IMR-90 (cell line): ENCODE data around the gene IGLON5. TPM values are rescaled to one million over a fixed set of nuclear protein-coding genes. Genes with fewer than 3 reads are reported as not detected.

Experiments used
- ATAC-seq: fragments of 200-7000 bp; cut with Tn5 transposase; 2 replicates; pipeline ENCODE4 v1.9.1; 2020; ENCODE audit warnings: low read depth, mild to moderate bottlenecking, moderate library complexity
- BruUV-seq: library from RNA; stranded (reverse); fragments of 400-500 nt; replicated peaks from 2 replicates; lab custom pipeline; 2021; lab: Mats Ljungman, UMichigan
- CTCF ChIA-PET: fragments of 300-600 bp; formaldehyde crosslinking; extraction: SDS; loops from one replicate; lab custom pipeline; 2021; ENCODE audit warnings: antibody characterized with exemption; lab: Yijun Ruan, JAX
- POLR2A ChIA-PET: fragments of 300-600 bp; sonication (Branson Sonifier 250); formaldehyde crosslinking; loops from one replicate; lab custom pipeline; 2022; ENCODE audit warnings: antibody characterized with exemption; ENCODE audit not compliant: unreplicated experiment; lab: Charles Lee
- DNase-seq: peaks from one replicate; pipeline ENCODE4 v3.0.0; 2013
- H2AFZ ChIP-seq: replicated peaks from 2 replicates; pipeline ENCODE3; 2013; ENCODE audit warnings: low read length, mild to moderate bottlenecking; ENCODE audit not compliant: poor library complexity
- H2AK5ac ChIP-seq: 2 replicates; pipeline ENCODE4 v1.6.1; 2013; ENCODE audit warnings: low read depth, low read length, inconsistent platforms
- H2AK9ac ChIP-seq: replicated peaks from 2 replicates; pipeline ENCODE3; 2013; ENCODE audit warnings: mild to moderate bottlenecking, low read depth, low read length, moderate library complexity; ENCODE audit not compliant: poor library complexity
- H2BK120ac ChIP-seq: 2 replicates; pipeline ENCODE4 v1.6.1; 2013; ENCODE audit warnings: low read depth, low read length, inconsistent platforms
- H2BK15ac ChIP-seq: 3 replicates; pipeline ENCODE4 v1.6.1; 2013; ENCODE audit warnings: low read depth, low read length, inconsistent platforms
- H2BK20ac ChIP-seq: 2 replicates; pipeline ENCODE4 v1.6.1; 2013; ENCODE audit warnings: low read depth, mild to moderate bottlenecking, inconsistent platforms, low read length, moderate library complexity
- H2BK5ac ChIP-seq: 2 replicates; pipeline ENCODE4 v1.6.1; 2013; ENCODE audit warnings: mild to moderate bottlenecking, low read depth, low read length, inconsistent platforms; ENCODE audit not compliant: poor library complexity, severe bottlenecking
- H3K14ac ChIP-seq: replicated peaks from 2 replicates; pipeline ENCODE4 v1.6.1; 2013; ENCODE audit warnings: low read depth, low read length, inconsistent platforms
- H3K18ac ChIP-seq: 2 replicates; pipeline ENCODE4 v1.6.1; 2013; ENCODE audit warnings: low read depth, low read length, control low read depth
- H3K23ac ChIP-seq: 2 replicates; pipeline ENCODE4 v1.6.1; 2013; ENCODE audit warnings: low read depth, low read length, inconsistent platforms
- H3K27ac ChIP-seq: 2 replicates; pipeline ENCODE4 v1.5.1; 2013; ENCODE audit warnings: mild to moderate bottlenecking, control low read depth, low read length; ENCODE audit not compliant: insufficient read depth
- H3K27me3 ChIP-seq: 2 replicates; pipeline ENCODE4 v1.6.1; 2013; ENCODE audit warnings: low read length; ENCODE audit not compliant: control insufficient read depth, insufficient read depth
- H3K36me3 ChIP-seq: 2 replicates; pipeline ENCODE4 v1.6.1; 2013; ENCODE audit warnings: low read length, mixed read lengths; ENCODE audit not compliant: control insufficient read depth, insufficient read depth
- H3K4ac ChIP-seq: 2 replicates; pipeline ENCODE4 v1.6.1; 2013; ENCODE audit warnings: low read depth, low read length, inconsistent platforms
- H3K4me1 ChIP-seq: 2 replicates; pipeline ENCODE4 v1.6.1; 2013; ENCODE audit warnings: low read length, mixed read lengths; ENCODE audit not compliant: control insufficient read depth, insufficient read depth
- H3K4me2 ChIP-seq: 2 replicates; pipeline ENCODE4 v1.6.1; 2013; ENCODE audit warnings: low read depth, mild to moderate bottlenecking, control low read depth, low read length, moderate library complexity
- H3K4me3 ChIP-seq: 2 replicates; pipeline ENCODE4 v1.5.1; 2013; ENCODE audit warnings: low read depth, mild to moderate bottlenecking, control low read depth, low read length, moderate library complexity; ENCODE audit not compliant: insufficient read depth
- H3K56ac ChIP-seq: 2 replicates; pipeline ENCODE4 v1.6.1; 2013; ENCODE audit warnings: low read length, inconsistent platforms; ENCODE audit not compliant: insufficient read depth; ENCODE audit errors: extremely low read depth
- H3K79me1 ChIP-seq, 2 experiments: 2 replicates each; pipeline ENCODE4 v1.6.1; 2013; ENCODE audit warnings: low read length in 2 of 2, inconsistent platforms in 1 of 2, low read depth in 1 of 2
- H3K9ac ChIP-seq: 2 replicates; pipeline ENCODE4 v1.6.1; 2013; ENCODE audit warnings: low read depth, low read length, control low read depth
- H3K9me1 ChIP-seq: 2 replicates; pipeline ENCODE4 v1.6.1; 2013; ENCODE audit warnings: low read length, inconsistent platforms; ENCODE audit not compliant: insufficient read depth
- H3K9me3 ChIP-seq: 2 replicates; pipeline ENCODE4 v1.6.1; 2013; ENCODE audit warnings: low read length; ENCODE audit not compliant: control insufficient read depth, insufficient read depth
- H4K20me1 ChIP-seq: 2 replicates; pipeline ENCODE4 v1.6.1; 2013; ENCODE audit warnings: low read length, inconsistent platforms; ENCODE audit not compliant: insufficient read depth
- H4K5ac ChIP-seq: 2 replicates; pipeline ENCODE4 v1.6.1; 2013; ENCODE audit warnings: mild to moderate bottlenecking, low read depth, low read length, control low read depth
- H4K8ac ChIP-seq, 2 experiments: 2 replicates each; pipeline ENCODE4 v1.6.1; 2013; ENCODE audit warnings: low read depth in 2 of 2, low read length in 2 of 2, control low read depth in 1 of 2, inconsistent platforms in 1 of 2
- H4K91ac ChIP-seq: 2 replicates; pipeline ENCODE4 v1.6.1; 2013; ENCODE audit warnings: low read depth, low read length, inconsistent platforms; ENCODE audit not compliant: insufficient read depth
- ELK1 ChIP-seq: fragments of 150-350 bp; IDR thresholded peaks from 2 replicates; pipeline ENCODE4 v1.6.1; 2016; ENCODE audit warnings: low read depth, mild to moderate bottlenecking, low read length, moderate library complexity, borderline replicate concordance
- MXI1 ChIP-seq: IDR thresholded peaks from 2 replicates; pipeline ENCODE4 v1.6.1; 2012; ENCODE audit warnings: low read depth, mild to moderate bottlenecking, low read length, moderate library complexity, borderline replicate concordance
- NFE2L2 ChIP-seq: fragments of 150-350 bp; IDR thresholded peaks from 2 replicates; pipeline ENCODE4 v1.6.1; 2016; ENCODE audit warnings: low read depth, mild to moderate bottlenecking, low read length
- POLR2A ChIP-seq: IDR thresholded peaks from 2 replicates; pipeline ENCODE4 v1.6.1; 2012; ENCODE audit warnings: mild to moderate bottlenecking, low read depth, low read length
- SMC3 ChIP-seq: fragments of 150-350 bp; IDR thresholded peaks from 2 replicates; pipeline ENCODE4 v1.6.1; 2016; ENCODE audit warnings: low read depth, mild to moderate bottlenecking, antibody characterized with exemption, low read length, moderate library complexity
- WGBS, 2 experiments: methylation state at CpG; one replicate each; pipeline versions ENCODE4 v1.1.5 to v1.1.7; 2013; ENCODE audit warnings: missing lambda C conversion rate in 2 of 2; ENCODE audit not compliant: insufficient read length in 1 of 2; ENCODE audit errors: extremely low coverage in 2 of 2; 5-methylcytosine and 5-hydroxymethylcytosine counted together
- dilution Hi-C: fragments of 300-500 bp; cut with HindIII; formaldehyde crosslinking; loops from one replicate; pipeline ENCODE4 v1.14.3; 2018; ENCODE audit warnings: low sequenced_read_pairs; ENCODE audit not compliant: unreplicated experiment
- in situ Hi-C: fragments of 300-500 bp; cut with MboI; formaldehyde crosslinking; loops from 3 replicates; pipeline ENCODE4 v1.14.3; 2019; ENCODE audit warnings: low sequenced_read_pairs, inconsistent platforms, mixed read lengths
- intact Hi-C: fragments of 100-400 bp; cut with micrococcal nuclease; formaldehyde crosslinking; loops from 2 replicates; pipeline ENCODE4 v1.10.0; 2022
- polyA plus RNA-seq, 3 experiments: library from polyadenylated mRNA; depleted of rRNA; stranded (reverse); fragments of >200 nt; gene quantifications; 2 replicates each; pipeline ENCODE4 v1.2.3, GENCODE V29; 2012; ENCODE audit warnings: low replicate concordance in 1 of 3
- total RNA-seq: library from RNA; depleted of rRNA; stranded (reverse); fragments of >200 nt; gene quantifications from 2 replicates; pipeline ENCODE4 v1.2.3, GENCODE V29; 2012

The IGLON5 gene
- total and polyA plus RNA-seq, 2 of the 4 experiments (the other 2 are of a cell fraction), result not detected

- ChIA-PET POLR2A (no interaction called here), CTCF (no interaction called here)
- dilution Hi-C loops, result no loop called here
These were observed 44.8 kb downstream of the IGLON5 start for GRCh38 chr19:51356159-51356801.

More at GRCh38 chr19:51356159-51356801, 44.8 kb downstream of the IGLON5 start:
- H3K9ac ChIP-seq, result no peak overlapping the region
- no peak for DNase-seq
- no peak overlapping the region for H3K14ac ChIP-seq
- no peak overlapping the region for H4K8ac ChIP-seq
- no peak overlapping the region for H2AK9ac ChIP-seq
- no peak overlapping the region for H3K4ac ChIP-seq
- no peaks in the 10 kb centered on the region for H3K9me3 ChIP-seq
- H2AFZ ChIP-seq, result no peak overlapping the region
- H3K4me2 ChIP-seq, result no peak overlapping the region
- H3K27ac ChIP-seq, result no peak overlapping the region
- H4K20me1 ChIP-seq, result peaks cover 3% of the 10 kb centered on the region
- H2BK15ac ChIP-seq, result no peak overlapping the region
- no peak for ATAC-seq
- no peak for TF ChIP-seq NFE2L2
- TF ChIP-seq SMC3, result no peak
- no peak for TF ChIP-seq MXI1
- no peak for TF ChIP-seq ELK1
- no peak for TF ChIP-seq POLR2A
- H3K23ac ChIP-seq, result no peak overlapping the region
- no peak overlapping the region for H2BK120ac ChIP-seq
- no TSS peak for BruUV-seq
- in situ Hi-C loops, result no loop called here
- no peaks in the 10 kb centered on the region for H3K9me1 ChIP-seq
- H3K79me1 ChIP-seq, result peaks cover 5 to 6% of the 10 kb centered on the region in 2 experiments; a peak in 2 of 4 replicates
- H2BK20ac ChIP-seq, result no peak overlapping the region
- H4K91ac ChIP-seq, result no peak overlapping the region; the same call in 1 of the 2 replicates
- no peak overlapping the region for H3K4me3 ChIP-seq
- H3K36me3 ChIP-seq, result peaks cover 7% of the 10 kb centered on the region; the same call in 1 of the 2 replicates
- no peaks in the 10 kb centered on the region for H3K27me3 ChIP-seq
- no CpG with 5 or more reads among the region's 10 CpGs for WGBS, 2 experiments
- no peak overlapping the region for H4K5ac ChIP-seq
- no peak overlapping the region for H2AK5ac ChIP-seq
- no peak overlapping the region for H3K18ac ChIP-seq
- H3K4me1 ChIP-seq, result peaks cover 7% of the 10 kb centered on the region
- intact Hi-C loops, result no loop called here
- H2BK5ac ChIP-seq, result no peak overlapping the region
- no peak overlapping the region for H3K56ac ChIP-seq
